ENCODE measurements around the gene ABCC11. TPM values are rescaled to one million over a fixed set of nuclear protein-coding genes. Genes with fewer than 3 reads are reported as not detected.

ABCC11 gene
- total RNA-seq, result not detected

- Histone ChIP-seq H3K27ac (no peak within 1 kb of the TSS), H3K36me3 (no peaks in the 10 kb centered on the region), H3K9me3 (no peaks in the 10 kb centered on the region), H3K27me3 (no peaks in the 10 kb centered on the region), H3K4me1 (peaks cover 0 to 32% of the 10 kb centered on the region in 2 donors), H3K4me3 (no peak within 1 kb of the TSS)
- no peak for TF ChIP-seq CTCF (IDR thresholded peaks at IDR 0.05)
- no peak for DNase-seq (ENCODE audit: low spot score)
Measured at GRCh38 chr16:48247311-48247710, at the start of gene ABCC11. ABCC11 (minus strand) TSS chr16:48247539; CDS start chr16:48231921, 15,618 bp downstream.

DNA sequence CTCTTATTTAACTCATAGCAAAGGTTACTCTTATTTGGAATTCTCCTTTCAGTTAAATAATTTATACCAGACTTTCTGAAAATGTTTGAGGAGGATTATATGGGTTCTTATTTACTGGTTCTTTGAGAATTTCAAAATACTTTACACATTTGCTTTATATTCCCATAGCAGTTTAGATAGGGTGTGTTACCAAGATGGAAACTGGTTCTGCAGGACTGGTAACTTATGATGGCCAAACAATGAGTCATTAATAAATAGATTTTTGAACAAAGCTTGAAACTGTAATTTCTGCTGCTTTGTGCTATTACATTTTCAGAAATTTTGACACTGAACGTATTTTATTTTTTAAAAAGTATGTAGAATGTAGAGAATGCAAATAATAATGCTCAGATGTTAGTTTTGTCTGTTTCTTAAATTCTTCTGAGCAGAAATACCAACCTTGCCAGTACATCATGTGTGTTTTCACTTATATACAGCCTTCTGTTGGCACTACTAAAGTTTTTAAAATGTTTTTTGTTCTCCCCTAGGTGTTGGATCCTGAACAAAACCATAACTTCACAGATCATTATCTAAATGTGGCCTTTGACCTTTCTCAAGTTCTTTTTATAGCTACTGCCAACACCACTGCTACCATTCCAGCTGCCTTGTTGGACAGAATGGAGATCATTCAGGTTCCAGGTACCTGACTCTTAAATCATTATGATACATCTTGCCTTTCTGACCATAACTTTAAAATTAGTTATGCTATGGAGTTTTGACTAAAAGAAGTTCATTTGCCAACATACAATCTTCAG, 48.3 kb upstream of the ABCC11 start:
- Histone ChIP-seq H3K4me1 (no peaks in the 10 kb centered on the region), H3K9me3 (no peaks in the 10 kb centered on the region), H3K27ac (no peak overlapping the region), H3K36me3 (peaks cover 42% of the 10 kb centered on the region), H3K27me3 (no peaks in the 10 kb centered on the region), H3K4me3 (no peak overlapping the region)
- no peak for TF ChIP-seq CTCF (IDR thresholded peaks at IDR 0.05)
- DNase-seq (ENCODE audit: low spot score), result no peak

DNA sequence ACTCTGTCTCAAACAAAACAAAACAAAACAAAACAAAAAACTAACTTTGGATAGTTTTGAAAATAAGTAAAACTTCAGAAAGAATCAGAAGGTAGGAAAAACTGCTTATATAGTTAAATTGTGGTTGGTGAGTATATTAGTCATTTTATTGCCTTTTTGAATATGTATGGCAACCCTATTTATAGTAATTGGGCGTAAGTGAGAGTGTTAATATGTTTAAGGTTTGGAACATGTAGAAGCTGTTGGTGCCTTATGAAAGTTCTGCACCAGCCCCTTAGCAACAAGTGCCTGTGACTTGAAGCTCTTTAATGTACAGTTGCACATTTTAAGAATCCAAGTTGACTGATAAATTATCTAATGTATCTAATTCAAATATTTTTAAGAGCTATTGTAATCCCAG, 47.4 kb upstream of the ABCC11 start:
- H3K27me3 ChIP-seq, result no peaks in the 10 kb centered on the region
- H3K4me1 ChIP-seq, result no peaks in the 10 kb centered on the region
- no peak for DNase-seq (ENCODE audit: low spot score)
- H3K9me3 ChIP-seq, result no peaks in the 10 kb centered on the region
- TF ChIP-seq CTCF (IDR thresholded peaks at IDR 0.05), result no peak
- H3K27ac ChIP-seq, result no peak overlapping the region
- peaks cover 34% of the 10 kb centered on the region for H3K36me3 ChIP-seq
- no peak overlapping the region for H3K4me3 ChIP-seq

DNA sequence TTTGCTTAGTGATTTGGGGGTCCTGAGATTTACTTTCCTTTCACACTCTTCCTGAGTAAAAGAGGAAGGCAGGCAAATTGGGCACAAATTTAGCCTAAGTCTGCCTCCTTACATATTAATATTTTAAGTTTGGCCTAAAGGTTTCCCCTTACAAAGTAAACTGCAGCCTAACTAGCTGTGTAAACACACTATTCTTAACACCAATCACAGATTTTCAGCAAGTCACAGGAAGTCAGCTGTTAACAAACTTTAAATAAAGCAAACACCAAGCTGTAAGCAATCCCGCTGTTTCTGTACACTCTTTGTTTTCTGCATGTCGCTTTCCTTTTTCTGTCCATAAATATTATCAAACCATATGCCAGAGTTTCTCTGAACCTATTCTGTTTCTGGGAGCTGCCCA, 45.1 kb upstream of the ABCC11 start:
- TF ChIP-seq CTCF (IDR thresholded peaks at IDR 0.05), result no peak
- H3K27ac ChIP-seq, result no peak overlapping the region
- no peaks in the 10 kb centered on the region for H3K4me1 ChIP-seq
- H3K27me3 ChIP-seq, result no peaks in the 10 kb centered on the region
- H3K36me3 ChIP-seq, result peaks cover 31% of the 10 kb centered on the region
- no peak overlapping the region for H3K4me3 ChIP-seq
- DNase-seq (ENCODE audit: low spot score), result no peak
- peaks cover 0 to under 1% of the 10 kb centered on the region in 2 donors for H3K9me3 ChIP-seq

- no peak for TF ChIP-seq CTCF (IDR thresholded peaks at IDR 0.05)
- DNase-seq (ENCODE audit: low spot score), result no peak
- Histone ChIP-seq H3K4me1 (no peaks in the 10 kb centered on the region), H3K4me3 (no peak overlapping the region), H3K9me3 (peaks cover 0 to 8% of the 10 kb centered on the region in 2 donors), H3K36me3 (peaks cover 31% of the 10 kb centered on the region), H3K27me3 (no peaks in the 10 kb centered on the region), H3K27ac (no peak overlapping the region)
Measured at GRCh38 chr16:48291754-48292153, 44.4 kb upstream of the ABCC11 start.

GRCh38 chr16:48291303-48291702, 44.0 kb upstream of the ABCC11 start:
- H3K9me3 ChIP-seq, result peaks cover 0 to 9% of the 10 kb centered on the region in 2 donors
- DNase-seq (ENCODE audit: low spot score), result no peak
- no peak for TF ChIP-seq CTCF (IDR thresholded peaks at IDR 0.05)
- H3K4me1 ChIP-seq, result no peaks in the 10 kb centered on the region
- no peak overlapping the region for H3K4me3 ChIP-seq
- peaks cover 35% of the 10 kb centered on the region for H3K36me3 ChIP-seq
- no peaks in the 10 kb centered on the region for H3K27me3 ChIP-seq
- no peak overlapping the region for H3K27ac ChIP-seq
